SK-N-SH treated with all-trans-retinoic acid at 6 μM for 48 hours (cell line): ENCODE data around the gene GRIA2.

Experiments used
- ATAC-seq: fragments of 200-7000 bp; cut with Tn5 transposase; 3 replicates; pipeline ENCODE4 v1.9.1; 2020; ENCODE audit warnings: mild to moderate bottlenecking, moderate library complexity
- ARNTL ChIP-seq: fragments of 450-650 bp; formaldehyde crosslinking; IDR thresholded peaks from 2 replicates; pipeline ENCODE4 v1.5.0; 2020; ENCODE audit warnings: low read depth, mild to moderate bottlenecking, moderate library complexity, borderline replicate concordance
- CSDC2 ChIP-seq: fragments of 250-450 bp; sonication (Bioruptor Pico); IDR thresholded peaks from 2 replicates; pipeline ENCODE4 v1.5.0; 2020; ENCODE audit warnings: mild to moderate bottlenecking, moderate library complexity
- ESRRG ChIP-seq: fragments of 250-450 bp; sonication (Bioruptor Pico); IDR thresholded peaks from 2 replicates; pipeline ENCODE4 v1.6.1; 2021; ENCODE audit warnings: mild to moderate bottlenecking
- GLIS3 ChIP-seq: fragments of 250-450 bp; sonication (Bioruptor Pico); IDR thresholded peaks from 2 replicates; pipeline ENCODE4 v1.5.0; 2020; ENCODE audit warnings: mild to moderate bottlenecking, moderate library complexity
- ISL1 ChIP-seq: fragments of 250-450 bp; sonication (Bioruptor Pico); IDR thresholded peaks from 2 replicates; pipeline ENCODE4 v2.1.2; 2022; ENCODE audit warnings: mild to moderate bottlenecking, moderate library complexity
- OSR1 ChIP-seq: fragments of 250-450 bp; sonication (Bioruptor Pico); IDR thresholded peaks from 2 replicates; pipeline ENCODE4 v1.8.0; 2022; ENCODE audit warnings: moderate library complexity, mild to moderate bottlenecking, inconsistent platforms
- PPARA ChIP-seq: fragments of 250-450 bp; sonication (Bioruptor Pico); IDR thresholded peaks from 2 replicates; pipeline ENCODE4 v1.5.0; 2020; ENCODE audit warnings: mild to moderate bottlenecking, borderline replicate concordance
- RARB ChIP-seq: fragments of 250-450 bp; sonication (Bioruptor Pico); IDR thresholded peaks from 2 replicates; pipeline ENCODE4 v1.8.0; 2021; ENCODE audit warnings: mild to moderate bottlenecking, moderate library complexity
- SNAI2 ChIP-seq: fragments of 250-450 bp; sonication (Bioruptor Pico); IDR thresholded peaks from 2 replicates; pipeline ENCODE4 v1.5.0; 2020; ENCODE audit warnings: mild to moderate bottlenecking, moderate library complexity
- TCF4 ChIP-seq: fragments of 250-450 bp; sonication (Bioruptor Pico); IDR thresholded peaks from 2 replicates; pipeline ENCODE4 v1.8.0; 2021; ENCODE audit warnings: mild to moderate bottlenecking, moderate library complexity, borderline replicate concordance
- TOX ChIP-seq: fragments of 250-450 bp; sonication (Bioruptor Pico); IDR thresholded peaks from 2 replicates; pipeline ENCODE4 v1.8.0; 2021; ENCODE audit warnings: mild to moderate bottlenecking, moderate library complexity, borderline replicate concordance
- ZC3H10 ChIP-seq: fragments of 250-450 bp; sonication (Bioruptor Pico); IDR thresholded peaks from 2 replicates; pipeline ENCODE4 v1.5.1; 2021; ENCODE audit warnings: mild to moderate bottlenecking, moderate library complexity
- ZFP3 ChIP-seq: fragments of 250-450 bp; sonication (Bioruptor Pico); IDR thresholded peaks from 2 replicates; pipeline ENCODE4 v1.5.0; 2020; ENCODE audit warnings: mild to moderate bottlenecking, moderate library complexity
- ZFP30 ChIP-seq: fragments of 450-650 bp; formaldehyde crosslinking; IDR thresholded peaks from 2 replicates; pipeline ENCODE4 v1.5.0; 2022; ENCODE audit warnings: mild to moderate bottlenecking, moderate library complexity
- ZNF70 ChIP-seq: fragments of 450-650 bp; formaldehyde crosslinking; IDR thresholded peaks from 2 replicates; pipeline ENCODE4 v1.5.0; 2020; ENCODE audit warnings: mild to moderate bottlenecking, moderate library complexity
- TF ChIP-seq, protein P1 (sequence below): fragments of 250-450 bp; sonication (Bioruptor Pico); IDR thresholded peaks from 2 replicates; pipeline ENCODE4 v1.5.1; 2020; ENCODE audit warnings: low read depth, mild to moderate bottlenecking, moderate library complexity
- TF ChIP-seq, protein P2 (sequence below): fragments of 250-450 bp; sonication (Bioruptor Pico); IDR thresholded peaks from 2 replicates; pipeline ENCODE4 v1.5.1; 2021; ENCODE audit warnings: mild to moderate bottlenecking, moderate library complexity
- TF ChIP-seq, protein P3 (sequence below): fragments of 250-450 bp; sonication (Bioruptor Pico); IDR thresholded peaks from 2 replicates; pipeline ENCODE4 v1.5.0; 2020; ENCODE audit warnings: mild to moderate bottlenecking, moderate library complexity
- TF ChIP-seq, protein P4 (sequence below): fragments of 250-450 bp; sonication (Bioruptor Pico); IDR thresholded peaks from 2 replicates; pipeline ENCODE4 v1.8.0; 2020; ENCODE audit warnings: mild to moderate bottlenecking, moderate library complexity, borderline replicate concordance
- TF ChIP-seq, protein P5 (sequence below): fragments of 250-450 bp; sonication (Bioruptor Pico); IDR thresholded peaks from 2 replicates; pipeline ENCODE4 v1.8.0; 2021; ENCODE audit warnings: low read depth, mild to moderate bottlenecking, moderate library complexity, borderline replicate concordance

The GRIA2 gene

DNA sequence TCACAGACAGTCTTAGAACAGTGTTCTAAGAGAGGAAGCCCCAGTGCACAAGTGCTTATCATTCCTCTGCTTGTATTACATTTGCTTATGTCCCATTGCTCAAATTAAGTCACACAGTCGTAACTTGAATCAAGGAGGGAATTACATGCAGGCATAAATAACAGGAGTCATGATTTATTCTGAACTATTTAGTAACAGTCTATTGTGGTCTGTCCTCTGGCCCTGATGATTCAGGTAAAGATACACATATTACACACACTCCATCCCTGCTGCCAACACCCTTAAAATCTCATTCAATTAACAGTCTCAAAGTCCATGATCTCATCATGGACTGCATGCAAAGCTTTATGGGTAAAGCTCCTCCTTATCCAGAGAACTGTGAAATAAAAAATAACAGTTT, 60.1 kb downstream of the GRIA2 start:
- no peak for ATAC-seq
- TF ChIP-seq PPARA (no peak), ESRRG (CRISPR knock-in tag) (no peak), ZC3H10 (no peak), ZFP3 (CRISPR knock-in tag) (no peak), RARB (no peak), OSR1 (CRISPR knock-in tag) (no peak), TOX (CRISPR knock-in tag) (no peak), ISL1 (CRISPR knock-in tag) (no peak), GLIS3 (no peak), ZNF70 (CRISPR knock-in tag) (no peak), ARNTL (CRISPR knock-in tag) (no peak), CSDC2 (no peak), SNAI2 (no peak)
- TF ChIP-seq, protein P1, sequence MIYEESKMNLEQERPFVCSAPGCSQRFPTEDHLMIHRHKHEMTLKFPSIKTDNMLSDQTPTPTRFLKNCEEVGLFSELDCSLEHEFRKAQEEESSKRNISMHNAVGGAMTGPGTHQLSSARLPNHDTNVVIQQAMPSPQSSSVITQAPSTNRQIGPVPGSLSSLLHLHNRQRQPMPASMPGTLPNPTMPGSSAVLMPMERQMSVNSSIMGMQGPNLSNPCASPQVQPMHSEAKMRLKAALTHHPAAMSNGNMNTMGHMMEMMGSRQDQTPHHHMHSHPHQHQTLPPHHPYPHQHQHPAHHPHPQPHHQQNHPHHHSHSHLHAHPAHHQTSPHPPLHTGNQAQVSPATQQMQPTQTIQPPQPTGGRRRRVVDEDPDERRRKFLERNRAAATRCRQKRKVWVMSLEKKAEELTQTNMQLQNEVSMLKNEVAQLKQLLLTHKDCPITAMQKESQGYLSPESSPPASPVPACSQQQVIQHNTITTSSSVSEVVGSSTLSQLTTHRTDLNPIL (CRISPR knock-in tag) = no peak

DNA sequence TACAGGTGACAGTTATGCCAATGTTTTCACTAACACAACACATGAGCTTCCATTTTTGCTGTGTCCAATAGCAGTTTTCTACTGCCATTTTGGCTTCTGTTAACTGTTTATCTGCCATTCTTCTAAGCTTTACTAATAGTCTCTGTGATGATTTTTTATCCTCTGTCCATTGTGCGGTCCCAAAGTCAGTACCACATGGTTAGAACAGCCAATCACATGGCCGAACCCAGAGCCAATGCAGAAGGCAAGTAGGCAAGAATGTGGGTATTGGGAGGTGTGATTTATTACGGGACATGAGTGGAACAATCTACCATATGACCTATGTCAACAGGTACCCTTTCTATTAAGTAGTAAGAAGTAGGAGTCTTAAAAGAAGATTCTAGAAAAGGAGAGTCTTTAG, 61.5 kb downstream of the GRIA2 start:
- TF ChIP-seq, protein P2, sequence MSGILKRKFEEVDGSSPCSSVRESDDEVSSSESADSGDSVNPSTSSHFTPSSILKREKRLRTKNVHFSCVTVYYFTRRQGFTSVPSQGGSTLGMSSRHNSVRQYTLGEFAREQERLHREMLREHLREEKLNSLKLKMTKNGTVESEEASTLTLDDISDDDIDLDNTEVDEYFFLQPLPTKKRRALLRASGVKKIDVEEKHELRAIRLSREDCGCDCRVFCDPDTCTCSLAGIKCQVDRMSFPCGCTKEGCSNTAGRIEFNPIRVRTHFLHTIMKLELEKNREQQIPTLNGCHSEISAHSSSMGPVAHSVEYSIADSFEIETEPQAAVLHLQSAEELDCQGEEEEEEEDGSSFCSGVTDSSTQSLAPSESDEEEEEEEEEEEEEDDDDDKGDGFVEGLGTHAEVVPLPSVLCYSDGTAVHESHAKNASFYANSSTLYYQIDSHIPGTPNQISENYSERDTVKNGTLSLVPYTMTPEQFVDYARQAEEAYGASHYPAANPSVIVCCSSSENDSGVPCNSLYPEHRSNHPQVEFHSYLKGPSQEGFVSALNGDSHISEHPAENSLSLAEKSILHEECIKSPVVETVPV = no peak
- TF ChIP-seq, protein P3, sequence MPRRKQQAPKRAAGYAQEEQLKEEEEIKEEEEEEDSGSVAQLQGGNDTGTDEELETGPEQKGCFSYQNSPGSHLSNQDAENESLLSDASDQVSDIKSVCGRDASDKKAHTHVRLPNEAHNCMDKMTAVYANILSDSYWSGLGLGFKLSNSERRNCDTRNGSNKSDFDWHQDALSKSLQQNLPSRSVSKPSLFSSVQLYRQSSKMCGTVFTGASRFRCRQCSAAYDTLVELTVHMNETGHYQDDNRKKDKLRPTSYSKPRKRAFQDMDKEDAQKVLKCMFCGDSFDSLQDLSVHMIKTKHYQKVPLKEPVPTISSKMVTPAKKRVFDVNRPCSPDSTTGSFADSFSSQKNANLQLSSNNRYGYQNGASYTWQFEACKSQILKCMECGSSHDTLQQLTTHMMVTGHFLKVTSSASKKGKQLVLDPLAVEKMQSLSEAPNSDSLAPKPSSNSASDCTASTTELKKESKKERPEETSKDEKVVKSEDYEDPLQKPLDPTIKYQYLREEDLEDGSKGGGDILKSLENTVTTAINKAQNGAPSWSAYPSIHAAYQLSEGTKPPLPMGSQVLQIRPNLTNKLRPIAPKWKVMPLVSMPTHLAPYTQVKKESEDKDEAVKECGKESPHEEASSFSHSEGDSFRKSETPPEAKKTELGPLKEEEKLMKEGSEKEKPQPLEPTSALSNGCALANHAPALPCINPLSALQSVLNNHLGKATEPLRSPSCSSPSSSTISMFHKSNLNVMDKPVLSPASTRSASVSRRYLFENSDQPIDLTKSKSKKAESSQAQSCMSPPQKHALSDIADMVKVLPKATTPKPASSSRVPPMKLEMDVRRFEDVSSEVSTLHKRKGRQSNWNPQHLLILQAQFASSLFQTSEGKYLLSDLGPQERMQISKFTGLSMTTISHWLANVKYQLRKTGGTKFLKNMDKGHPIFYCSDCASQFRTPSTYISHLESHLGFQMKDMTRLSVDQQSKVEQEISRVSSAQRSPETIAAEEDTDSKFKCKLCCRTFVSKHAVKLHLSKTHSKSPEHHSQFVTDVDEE (CRISPR knock-in tag) = no peak
- TF ChIP-seq GLIS3 (no peak), ISL1 (CRISPR knock-in tag) (no peak), ZFP30 (CRISPR knock-in tag) (no peak), ZC3H10 (no peak), SNAI2 (no peak), TCF4 (CRISPR knock-in tag) (no peak), ARNTL (CRISPR knock-in tag) (no peak), RARB (no peak)
- TF ChIP-seq, protein P4, sequence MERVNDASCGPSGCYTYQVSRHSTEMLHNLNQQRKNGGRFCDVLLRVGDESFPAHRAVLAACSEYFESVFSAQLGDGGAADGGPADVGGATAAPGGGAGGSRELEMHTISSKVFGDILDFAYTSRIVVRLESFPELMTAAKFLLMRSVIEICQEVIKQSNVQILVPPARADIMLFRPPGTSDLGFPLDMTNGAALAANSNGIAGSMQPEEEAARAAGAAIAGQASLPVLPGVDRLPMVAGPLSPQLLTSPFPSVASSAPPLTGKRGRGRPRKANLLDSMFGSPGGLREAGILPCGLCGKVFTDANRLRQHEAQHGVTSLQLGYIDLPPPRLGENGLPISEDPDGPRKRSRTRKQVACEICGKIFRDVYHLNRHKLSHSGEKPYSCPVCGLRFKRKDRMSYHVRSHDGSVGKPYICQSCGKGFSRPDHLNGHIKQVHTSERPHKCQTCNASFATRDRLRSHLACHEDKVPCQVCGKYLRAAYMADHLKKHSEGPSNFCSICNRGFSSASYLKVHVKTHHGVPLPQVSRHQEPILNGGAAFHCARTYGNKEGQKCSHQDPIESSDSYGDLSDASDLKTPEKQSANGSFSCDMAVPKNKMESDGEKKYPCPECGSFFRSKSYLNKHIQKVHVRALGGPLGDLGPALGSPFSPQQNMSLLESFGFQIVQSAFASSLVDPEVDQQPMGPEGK (CRISPR knock-in tag) = no peak
- TF ChIP-seq, protein P1 (CRISPR knock-in tag) = no peak
- no peak for ATAC-seq

DNA sequence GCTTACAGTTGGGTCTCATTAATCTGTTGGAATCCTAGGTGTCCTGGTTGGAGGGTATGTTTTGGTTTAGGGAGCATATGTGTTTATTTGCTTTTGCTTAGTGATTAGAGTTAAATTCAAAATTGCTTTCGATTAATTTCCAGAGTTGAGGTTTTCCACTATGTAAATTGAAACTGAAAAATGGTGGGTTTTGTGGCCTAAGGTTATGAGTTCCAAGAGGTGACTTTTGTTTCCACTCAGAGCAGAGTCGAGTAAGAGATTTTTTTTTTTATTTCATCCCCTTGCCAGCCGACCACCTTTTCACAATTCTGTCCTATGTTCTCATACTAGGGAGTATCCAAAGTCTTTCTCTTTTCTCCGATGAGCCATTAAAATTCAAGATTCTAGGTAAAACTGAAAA, 66.9 kb downstream of the GRIA2 start:
- TF ChIP-seq, protein P2 = no peak
- TF ChIP-seq RARB (no peak), ZFP3 (CRISPR knock-in tag) (no peak), ISL1 (CRISPR knock-in tag) (no peak), ZNF70 (CRISPR knock-in tag) (no peak), ZC3H10 (no peak)
- TF ChIP-seq, protein P5, sequence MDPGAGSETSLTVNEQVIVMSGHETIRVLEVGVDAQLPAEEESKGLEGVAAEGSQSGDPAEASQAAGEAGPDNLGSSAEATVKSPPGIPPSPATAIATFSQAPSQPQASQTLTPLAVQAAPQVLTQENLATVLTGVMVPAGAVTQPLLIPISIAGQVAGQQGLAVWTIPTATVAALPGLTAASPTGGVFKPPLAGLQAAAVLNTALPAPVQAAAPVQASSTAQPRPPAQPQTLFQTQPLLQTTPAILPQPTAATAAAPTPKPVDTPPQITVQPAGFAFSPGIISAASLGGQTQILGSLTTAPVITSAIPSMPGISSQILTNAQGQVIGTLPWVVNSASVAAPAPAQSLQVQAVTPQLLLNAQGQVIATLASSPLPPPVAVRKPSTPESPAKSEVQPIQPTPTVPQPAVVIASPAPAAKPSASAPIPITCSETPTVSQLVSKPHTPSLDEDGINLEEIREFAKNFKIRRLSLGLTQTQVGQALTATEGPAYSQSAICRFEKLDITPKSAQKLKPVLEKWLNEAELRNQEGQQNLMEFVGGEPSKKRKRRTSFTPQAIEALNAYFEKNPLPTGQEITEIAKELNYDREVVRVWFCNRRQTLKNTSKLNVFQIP (CRISPR knock-in tag) = no peak
- TF ChIP-seq, protein P1 (CRISPR knock-in tag) = no peak
- ATAC-seq = no peak
